HG03064 (cell line): ENCODE measurements around the gene PTPRT.

Experiments
- ATAC-seq: cut with Tn5 transposase; IDR thresholded peaks from one replicate; pipeline ENCODE4 v1.9.1; 2021; ENCODE audit warnings: low read depth; ENCODE audit not compliant: unreplicated experiment

PTPRT gene

GRCh38 chr20:42359617-42360016 is 830.1 kb downstream of the PTPRT start:
- ATAC-seq, result no peak

DNA sequence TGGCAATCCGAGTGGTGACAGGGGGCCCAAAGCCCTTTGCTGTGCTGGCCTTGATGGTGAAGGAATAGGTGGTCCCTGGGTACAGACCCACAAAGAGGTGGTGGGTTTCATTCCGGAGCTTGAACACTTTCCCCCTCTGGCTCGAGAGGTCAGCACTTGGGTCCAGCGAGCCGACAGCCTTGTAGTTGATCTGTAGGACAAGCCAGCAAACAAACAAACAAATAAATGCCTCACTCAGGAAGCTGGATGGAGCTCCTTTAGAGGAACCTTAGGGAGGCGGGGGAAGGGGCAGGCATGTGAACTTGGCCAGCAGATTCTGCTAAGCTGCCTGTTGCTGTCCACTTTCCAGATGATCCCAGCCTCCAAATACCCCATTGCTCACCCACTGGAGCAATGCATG is 837.6 kb downstream of the PTPRT start:
- ATAC-seq, result no peak

DNA sequence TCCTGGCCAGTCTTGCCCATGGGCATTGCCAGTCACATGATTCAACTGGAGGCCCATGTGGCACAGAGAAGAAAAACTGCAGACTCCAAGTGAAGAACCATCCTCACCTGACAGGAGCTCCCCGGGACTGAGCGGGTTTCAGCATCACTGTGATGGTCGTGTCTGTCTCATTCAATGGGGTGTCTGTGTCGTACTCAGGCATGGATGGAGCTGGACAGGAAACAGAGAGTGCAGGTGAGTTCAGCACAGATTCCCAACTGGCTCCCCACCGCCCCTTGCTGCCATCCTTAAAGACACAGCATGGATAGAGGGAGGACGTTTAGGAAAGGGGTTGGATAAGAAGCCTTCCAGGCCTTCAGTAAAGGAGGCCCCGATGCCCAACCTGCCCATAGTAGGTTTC is 839.2 kb downstream of the PTPRT start:
- ATAC-seq, result no peak

DNA sequence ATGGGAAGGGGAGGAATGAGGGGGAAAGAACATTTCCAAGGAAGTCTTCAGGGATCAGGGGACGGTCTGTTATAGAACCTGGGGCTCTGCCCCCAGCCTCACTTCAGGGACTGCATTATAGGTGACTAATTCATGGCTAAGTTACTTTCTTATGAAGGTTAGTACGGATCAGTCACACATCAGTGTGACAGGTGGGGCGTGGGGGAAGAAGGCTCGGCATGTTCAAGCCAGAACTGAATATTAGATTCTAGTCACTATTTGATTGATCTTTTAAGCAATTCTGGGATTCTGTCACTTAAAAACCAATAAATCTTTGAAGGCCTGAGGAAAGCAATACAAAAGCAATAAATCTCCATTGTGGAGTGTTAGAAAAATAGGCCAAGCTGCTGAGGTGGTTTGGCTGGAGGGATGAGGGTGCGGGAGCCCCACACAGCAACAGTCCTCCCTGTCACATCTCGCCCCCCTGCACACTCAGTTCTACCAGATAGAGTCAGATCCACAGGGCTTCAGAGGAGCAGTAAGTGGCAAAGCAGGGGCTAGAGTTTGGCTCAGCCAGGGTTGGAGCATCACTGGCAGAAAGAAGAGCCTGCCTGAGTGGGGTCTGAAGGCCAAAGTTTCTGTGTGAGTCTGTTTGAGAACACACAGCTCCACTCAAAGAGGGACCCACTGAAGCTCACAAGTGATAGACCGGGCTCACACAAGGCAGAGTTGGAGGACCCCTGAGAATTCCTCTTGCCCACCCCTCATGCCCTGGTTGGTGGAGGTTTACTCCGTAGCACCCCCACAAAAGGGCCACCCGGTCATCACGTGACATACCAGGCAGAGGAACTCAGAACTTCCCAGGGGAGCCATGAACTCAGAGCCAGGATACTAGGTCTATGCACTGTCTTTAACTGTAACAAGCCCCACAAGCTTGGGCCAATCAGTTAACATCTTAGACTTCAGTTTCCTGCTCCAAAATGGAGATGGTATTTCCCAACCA is 843.2 kb downstream of the PTPRT start:
- ATAC-seq, result no peak

DNA sequence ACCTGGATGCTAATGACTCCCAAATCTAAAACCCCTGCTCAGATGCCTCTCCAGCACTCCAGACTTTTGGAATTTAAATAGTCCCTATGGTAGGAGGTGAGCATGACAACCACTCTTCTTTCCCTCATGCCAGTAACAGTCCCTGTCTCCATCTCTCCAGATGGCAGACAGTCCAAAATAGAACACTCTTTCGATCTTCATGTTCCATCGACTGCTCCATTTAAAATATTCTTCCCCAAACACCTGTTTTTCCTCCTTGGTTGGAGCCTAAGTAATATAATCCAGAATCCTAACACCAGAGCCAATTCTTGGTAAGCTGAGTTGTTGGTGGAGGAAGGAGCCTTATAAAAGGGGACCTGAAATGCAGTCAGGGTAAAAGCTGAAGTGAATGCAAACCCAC is 848.1 kb downstream of the PTPRT start:
- no peak for ATAC-seq

- no peak for ATAC-seq
These were observed 849.3 kb downstream of the PTPRT start for GRCh38 chr20:42340368-42340767.

DNA sequence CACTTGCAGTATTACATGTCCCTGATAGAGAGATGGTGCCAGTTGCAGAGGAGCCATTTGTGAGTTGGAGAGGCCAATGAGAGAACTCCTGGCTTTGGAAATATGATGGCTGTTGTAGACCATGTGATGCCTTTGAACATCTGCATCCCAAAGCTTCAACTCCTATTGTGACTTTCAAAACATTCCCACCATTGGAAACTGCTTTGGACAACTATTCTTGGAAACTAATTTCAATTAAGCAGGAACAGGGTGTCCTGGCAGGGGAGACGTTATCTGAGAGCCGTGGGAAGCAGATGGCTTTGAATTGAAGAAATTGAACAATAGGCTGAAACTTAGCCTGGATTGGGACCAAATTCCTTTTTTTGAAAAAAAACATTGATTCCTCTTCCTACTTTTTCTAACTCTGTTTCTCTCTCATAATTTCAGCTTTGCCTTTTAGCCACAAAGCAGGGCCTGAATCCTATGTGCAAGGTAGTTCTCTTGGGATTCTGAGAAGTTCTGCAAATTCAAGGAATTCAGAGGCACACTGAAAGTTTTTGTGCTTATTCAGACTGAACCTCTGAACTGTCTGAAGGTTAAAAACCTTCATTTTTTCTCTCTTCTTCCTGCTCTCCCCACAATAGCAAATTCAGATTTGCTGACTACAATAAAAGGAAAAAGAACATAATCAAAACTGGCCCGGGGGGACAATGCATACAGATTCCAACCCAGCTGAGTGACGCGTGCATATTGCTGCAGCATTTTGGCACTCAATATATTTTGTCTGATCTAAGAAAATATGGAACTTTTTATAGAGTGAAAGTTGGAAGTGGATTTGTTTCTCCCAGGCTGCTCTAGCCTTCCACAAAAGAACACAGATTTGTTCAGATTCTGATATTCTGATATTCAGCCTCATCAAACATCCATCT is 851.2 kb downstream of the PTPRT start:
- no peak for ATAC-seq

GRCh38 chr20:42336576-42336975 is 853.1 kb downstream of the PTPRT start:
- no peak for ATAC-seq

GRCh38 chr20:42319252-42320013 is 870.3 kb downstream of the PTPRT start:
- ATAC-seq, result no peak

- no peak for ATAC-seq
These were observed 876.0 kb downstream of the PTPRT start for GRCh38 chr20:42313704-42314103.

GRCh38 chr20:42309050-42309449 is 880.7 kb downstream of the PTPRT start:
- ATAC-seq, result no peak

DNA sequence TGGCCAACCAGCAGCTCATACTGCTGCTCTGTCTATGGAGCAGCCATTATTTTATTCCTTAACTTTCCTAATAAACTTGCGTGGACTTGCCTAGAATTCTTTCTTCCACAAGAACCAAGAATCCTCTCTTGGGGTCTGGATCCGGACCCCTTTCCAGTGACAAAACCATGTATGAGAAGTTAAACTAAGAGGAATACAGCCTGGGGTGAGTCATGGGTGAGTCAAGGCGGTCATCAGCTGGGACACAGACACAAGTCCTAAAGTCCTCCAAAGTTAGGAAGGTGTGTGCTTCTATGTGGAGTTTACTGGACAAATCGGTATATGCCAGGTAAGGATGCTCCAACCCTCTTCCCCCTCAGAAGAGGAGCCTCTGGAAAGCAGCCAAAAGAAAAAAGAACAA is 881.5 kb downstream of the PTPRT start:
- no peak for ATAC-seq

- ATAC-seq, result no peak
These were observed 894.1 kb downstream of the PTPRT start for GRCh38 chr20:42295592-42295991.

DNA sequence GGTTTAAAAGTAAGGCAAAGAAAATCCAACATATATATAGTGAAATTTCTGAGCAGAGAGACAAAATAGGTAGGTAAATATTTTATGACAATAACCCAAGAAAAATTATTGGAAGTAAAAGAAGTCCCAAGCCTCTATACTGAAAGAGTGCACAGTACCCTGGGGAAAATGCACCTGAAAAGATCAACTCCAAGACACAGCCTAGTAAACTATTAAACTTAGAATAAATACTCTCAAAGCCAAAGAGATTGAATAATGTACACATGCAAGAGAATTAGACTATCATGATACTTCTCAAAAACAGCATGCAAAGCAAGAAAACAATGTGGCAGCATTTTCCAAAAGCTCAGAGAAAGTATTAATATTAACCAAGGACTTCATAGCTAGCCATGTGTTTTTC is 894.7 kb downstream of the PTPRT start:
- ATAC-seq, result no peak

DNA sequence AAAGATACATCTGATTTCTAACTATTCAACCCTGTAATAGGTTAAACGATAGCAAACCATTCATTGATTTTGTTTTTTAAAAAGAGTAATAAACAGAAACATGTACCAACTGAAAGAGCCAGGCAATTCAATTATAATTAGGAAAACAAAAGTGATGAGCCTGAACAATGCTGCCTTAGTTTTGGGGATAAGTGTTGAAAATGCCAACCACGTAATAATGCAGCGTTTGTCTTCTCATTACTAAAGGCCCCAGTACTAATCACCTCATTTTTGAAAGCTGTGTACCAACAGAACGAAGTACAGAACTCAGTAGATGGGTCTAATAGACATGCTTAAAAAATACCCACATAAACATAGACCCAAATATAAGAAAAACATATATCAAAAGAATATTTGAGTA is 907.9 kb downstream of the PTPRT start:
- no peak for ATAC-seq

DNA sequence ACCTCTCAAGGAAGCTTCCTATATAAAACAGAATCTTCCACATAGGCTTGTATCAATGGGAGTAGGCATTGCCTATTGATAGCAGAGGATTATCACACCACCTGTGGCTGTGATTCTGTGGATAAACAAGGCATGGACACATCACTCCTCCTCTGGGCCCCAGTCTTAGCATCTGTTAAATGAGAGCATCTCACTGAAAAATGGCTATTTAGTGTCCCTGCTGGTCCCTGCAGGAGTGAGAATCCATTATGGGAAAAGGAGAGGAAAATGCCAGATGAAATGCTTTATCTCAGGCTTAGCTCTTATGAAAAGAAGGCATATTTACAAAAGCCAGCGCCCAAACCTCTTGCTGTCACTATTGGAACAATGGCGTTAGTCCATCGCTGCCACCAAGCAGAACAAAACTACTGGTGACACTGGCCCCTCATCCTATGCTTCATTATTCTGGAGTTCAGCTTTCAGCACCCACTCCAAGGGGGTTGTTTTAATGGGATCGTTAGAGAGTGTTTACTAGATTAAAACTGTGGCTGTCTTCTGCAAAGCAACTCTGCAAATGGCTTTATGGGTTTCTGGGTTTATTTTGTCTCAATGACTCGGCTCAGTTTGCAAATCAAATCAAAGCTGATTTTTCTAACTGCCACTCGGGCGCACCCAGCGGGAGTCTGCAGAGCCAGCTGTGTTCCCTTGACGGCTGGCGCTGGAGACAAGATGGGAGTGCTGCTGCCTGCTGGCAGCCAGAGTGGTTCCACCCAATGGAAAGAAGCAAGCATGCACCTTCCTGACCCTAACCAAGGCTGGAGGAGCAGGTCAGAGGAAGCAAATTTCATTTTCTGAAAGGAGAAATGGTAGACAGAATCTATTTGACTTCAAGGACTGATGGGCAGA is 912.7 kb downstream of the PTPRT start:
- no peak for ATAC-seq

- no peak for ATAC-seq
These were observed 914.7 kb downstream of the PTPRT start for GRCh38 chr20:42274986-42275385.

DNA sequence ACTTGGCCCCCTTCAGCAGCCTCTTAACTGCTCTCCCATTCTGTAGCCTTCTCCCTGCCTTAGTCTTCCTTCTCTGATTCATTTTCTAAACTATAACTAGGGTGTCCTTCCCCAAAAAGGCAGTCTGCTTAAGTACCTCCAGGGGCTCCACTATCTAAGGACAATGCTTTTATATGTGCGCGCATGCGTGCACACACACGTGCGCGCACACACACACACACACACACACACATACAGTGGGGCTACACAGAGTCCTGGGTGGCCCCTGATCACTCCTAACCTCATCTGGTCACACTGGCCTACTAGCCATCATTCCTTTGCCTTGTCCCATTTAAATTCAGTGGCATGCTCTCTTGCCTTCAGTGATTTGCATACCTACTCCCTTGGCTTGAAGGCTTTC is 917.2 kb downstream of the PTPRT start:
- ATAC-seq, result no peak

- no peak for ATAC-seq
These were observed 919.2 kb downstream of the PTPRT start for GRCh38 chr20:42270539-42270938.
